H1 (cell line): ENCODE data around the gene UBE2E2. TPM values are rescaled to one million over a fixed set of nuclear protein-coding genes. Genes with fewer than 3 reads are reported as not detected.

Experiments
- NRF1 ChIP-seq: IDR thresholded peaks from 2 replicates; pipeline ENCODE4 v1.6.1; 2011; ENCODE audit warnings: mild to moderate bottlenecking, low read depth, low read length, improper control_type of control experiment
- RBBP5 ChIP-seq: IDR thresholded peaks from 2 replicates; pipeline ENCODE4 v1.7.1; 2012; ENCODE audit warnings: low read depth, mild to moderate bottlenecking, inconsistent platforms, low read length, moderate library complexity, borderline replicate concordance
- SAP30 ChIP-seq: fragments of 300-600 bp; sonication (generic); IDR thresholded peaks from 2 replicates; pipeline ENCODE4 v1.7.1; 2012; ENCODE audit warnings: low read length, moderate library complexity, mild to moderate bottlenecking, inconsistent platforms; ENCODE audit not compliant: insufficient read depth, insufficient replicate concordance
- TCF12 ChIP-seq: IDR thresholded peaks from 2 replicates; pipeline ENCODE4 v1.6.1; 2011; ENCODE audit warnings: low read depth, mild to moderate bottlenecking, low read length
- polyA plus RNA-seq, 7 experiments: library from polyadenylated mRNA; depleted of rRNA in 3 of 7; stranded (reverse) in 5 of 7; unstranded in 2 of 7; fragments of >200 nt in 5 of 7; fragments of 200-250 nt in 2 of 7; gene quantifications; 1 replicate in 5 of 7; 2 replicates in 1 of 7; 4 replicates in 1 of 7; pipeline versions ENCODE4 v1.2.1 to v1.2.3, GENCODE V29; 2011 to 2013; ENCODE audit warnings: missing spikeins in 2 of 7, mixed read lengths in 2 of 7
- total RNA-seq: library from RNA; stranded (reverse); fragmentation: NEBNext Ultra II Directional; extraction: Animal tissue kit (Norgen Biotek cat#: 25700); gene quantifications from 2 replicates; pipeline ENCODE4 v1.2.1, GENCODE V29; 2021

Gene UBE2E2
- total and polyA plus RNA-seq, 2 of the 8 experiments (the other 6 are each of a cell fraction or from before 2014, with no cell fraction given), result 57.6 to 70.6 TPM

- TF ChIP-seq NRF1, result no peak
- no peak for TF ChIP-seq TCF12
- no peak for TF ChIP-seq SAP30
- no peak for TF ChIP-seq RBBP5
- TF ChIP-seq, all 59 proteins: peak for 0
Observed at GRCh38 chr3:23241256-23241655, 38.1 kb downstream of the UBE2E2 start (continued).
